ENCODE results near the gene PTGR3. TPM values are rescaled to one million over a fixed set of nuclear protein-coding genes. Genes with fewer than 3 reads are reported as not detected.
A peak's percentile ranks its signal among the peaks of the same experiment; 100 is the strongest.

Gene PTGR3
- total and polyA plus RNA-seq, 4 donors = 6.8 to 18.7 (median 11.4) TPM

- no peak for TF ChIP-seq GABPA (IDR thresholded peaks at IDR 0.05 in 1 of 2, conservative IDR thresholded peaks at IDR 0.05 in 1 of 2)
Measured at GRCh38 chr18:75249175-75249518, 40.2 kb upstream of the PTGR3 start (continued).

- peaks cover 10 to 59% (median 40%) of the 10 kb centered on the region in 4 donors for H3K4me1 ChIP-seq (ENCODE audit: control insufficient read depth in 4 of 4, insufficient read depth in 4 of 4, low read length in 3 of 4)
Measured at GRCh38 chr18:75248426-75249174, 39.7 kb upstream of the PTGR3 start.

GRCh38 chr18:75247611-75248421 is 38.9 kb upstream of the PTGR3 start:
- H3K27ac ChIP-seq (ENCODE audit: low read depth in 1 of 2, low read length in 2 of 2) = peak overlapping the region; percentile 81 to 84
- H3K36me3 ChIP-seq (ENCODE audit: control insufficient read depth in 4 of 4, insufficient read depth in 3 of 4, low read depth in 1 of 4, low read length in 3 of 4) = no peaks in the 10 kb centered on the region
- H3K27me3 ChIP-seq (ENCODE audit: control insufficient read depth in 4 of 4, insufficient read depth in 4 of 4, low read length in 3 of 4) = no peaks in the 10 kb centered on the region
- peaks cover 7 to 51% (median 32%) of the 10 kb centered on the region in 4 donors for H3K4me1 ChIP-seq (ENCODE audit: control insufficient read depth in 4 of 4, insufficient read depth in 4 of 4, low read length in 3 of 4)
- no peak for DNase-seq (ENCODE audit: low spot score)
- peak overlapping the region; percentile 77 to 85 for H3K9ac ChIP-seq (ENCODE audit: low read depth in 1 of 2, low read length in 2 of 2)
- H3K4me3 ChIP-seq (ENCODE audit: low read depth in 1 of 3, low read length in 3 of 3) = peak overlapping the region; percentile 44 to 49 (median 45)
- 23% methylated on average over 8 of the region's 8 CpGs for WGBS
- no peaks in the 10 kb centered on the region for H3K9me3 ChIP-seq (ENCODE audit: control insufficient read depth in 4 of 4, low read length in 3 of 4)
- peak in 1 of 2 donors; percentile 13 for TF ChIP-seq JUND (IDR thresholded peaks at IDR 0.05)
- TF ChIP-seq CTCF (IDR thresholded peaks at IDR 0.05; ENCODE audit: low read depth, low read length, missing input control) = no peak
- no peak for TF ChIP-seq FOXA2 (IDR thresholded peaks at IDR 0.05)
- peak; percentile 24 for TF ChIP-seq TAF1 (conservative IDR thresholded peaks at IDR 0.05)
- TF ChIP-seq HNF4A (conservative IDR thresholded peaks at IDR 0.05) = no peak
- TF ChIP-seq ATF3 (IDR thresholded peaks at IDR 0.05) = no peak
- TF ChIP-seq, protein P1, sequence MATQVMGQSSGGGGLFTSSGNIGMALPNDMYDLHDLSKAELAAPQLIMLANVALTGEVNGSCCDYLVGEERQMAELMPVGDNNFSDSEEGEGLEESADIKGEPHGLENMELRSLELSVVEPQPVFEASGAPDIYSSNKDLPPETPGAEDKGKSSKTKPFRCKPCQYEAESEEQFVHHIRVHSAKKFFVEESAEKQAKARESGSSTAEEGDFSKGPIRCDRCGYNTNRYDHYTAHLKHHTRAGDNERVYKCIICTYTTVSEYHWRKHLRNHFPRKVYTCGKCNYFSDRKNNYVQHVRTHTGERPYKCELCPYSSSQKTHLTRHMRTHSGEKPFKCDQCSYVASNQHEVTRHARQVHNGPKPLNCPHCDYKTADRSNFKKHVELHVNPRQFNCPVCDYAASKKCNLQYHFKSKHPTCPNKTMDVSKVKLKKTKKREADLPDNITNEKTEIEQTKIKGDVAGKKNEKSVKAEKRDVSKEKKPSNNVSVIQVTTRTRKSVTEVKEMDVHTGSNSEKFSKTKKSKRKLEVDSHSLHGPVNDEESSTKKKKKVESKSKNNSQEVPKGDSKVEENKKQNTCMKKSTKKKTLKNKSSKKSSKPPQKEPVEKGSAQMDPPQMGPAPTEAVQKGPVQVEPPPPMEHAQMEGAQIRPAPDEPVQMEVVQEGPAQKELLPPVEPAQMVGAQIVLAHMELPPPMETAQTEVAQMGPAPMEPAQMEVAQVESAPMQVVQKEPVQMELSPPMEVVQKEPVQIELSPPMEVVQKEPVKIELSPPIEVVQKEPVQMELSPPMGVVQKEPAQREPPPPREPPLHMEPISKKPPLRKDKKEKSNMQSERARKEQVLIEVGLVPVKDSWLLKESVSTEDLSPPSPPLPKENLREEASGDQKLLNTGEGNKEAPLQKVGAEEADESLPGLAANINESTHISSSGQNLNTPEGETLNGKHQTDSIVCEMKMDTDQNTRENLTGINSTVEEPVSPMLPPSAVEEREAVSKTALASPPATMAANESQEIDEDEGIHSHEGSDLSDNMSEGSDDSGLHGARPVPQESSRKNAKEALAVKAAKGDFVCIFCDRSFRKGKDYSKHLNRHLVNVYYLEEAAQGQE (IDR thresholded peaks at IDR 0.05) = peak; percentile 36
- TF ChIP-seq, protein P2, sequence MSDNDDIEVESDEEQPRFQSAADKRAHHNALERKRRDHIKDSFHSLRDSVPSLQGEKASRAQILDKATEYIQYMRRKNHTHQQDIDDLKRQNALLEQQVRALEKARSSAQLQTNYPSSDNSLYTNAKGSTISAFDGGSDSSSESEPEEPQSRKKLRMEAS (IDR thresholded peaks at IDR 0.05) = peak; percentile 10
- no peak for TF ChIP-seq HNF4G (IDR thresholded peaks at IDR 0.05)
- TF ChIP-seq RXRA (IDR thresholded peaks at IDR 0.05) = peak in 1 of 2 donors; percentile 6
- no peak for TF ChIP-seq NR2F2 (IDR thresholded peaks at IDR 0.05)
- peak; percentile 48 for TF ChIP-seq YY1 (IDR thresholded peaks at IDR 0.05)
- no peak for TF ChIP-seq FOXA1 (IDR thresholded peaks at IDR 0.05)
- peak in 1 of 2 donors; percentile 35 for TF ChIP-seq GABPA (IDR thresholded peaks at IDR 0.05 in 1 of 2, conservative IDR thresholded peaks at IDR 0.05 in 1 of 2)

More at GRCh38 chr18:75248426-75249174, 39.7 kb upstream of the PTGR3 start:
- peak overlapping the region; percentile 77 to 85 for H3K9ac ChIP-seq (ENCODE audit: low read depth in 1 of 2, low read length in 2 of 2)
- no peaks in the 10 kb centered on the region for H3K36me3 ChIP-seq (ENCODE audit: control insufficient read depth in 4 of 4, insufficient read depth in 3 of 4, low read depth in 1 of 4, low read length in 3 of 4)
- no peaks in the 10 kb centered on the region for H3K27me3 ChIP-seq (ENCODE audit: control insufficient read depth in 4 of 4, insufficient read depth in 4 of 4, low read length in 3 of 4)
- 87% methylated on average over 20 of the region's 20 CpGs for WGBS
- no peak for TF ChIP-seq FOXA1 (IDR thresholded peaks at IDR 0.05)
- TF ChIP-seq, protein P1 (IDR thresholded peaks at IDR 0.05) = no peak
- TF ChIP-seq YY1 (IDR thresholded peaks at IDR 0.05) = no peak
- no peak for TF ChIP-seq RAD21 (IDR thresholded peaks at IDR 0.05)
- TF ChIP-seq, protein P2 (IDR thresholded peaks at IDR 0.05) = no peak
- TF ChIP-seq HNF4G (IDR thresholded peaks at IDR 0.05) = no peak
- TF ChIP-seq NR2F2 (IDR thresholded peaks at IDR 0.05) = no peak
- no peak for TF ChIP-seq SP1 (IDR thresholded peaks at IDR 0.05)
- no peak for DNase-seq (ENCODE audit: low spot score)
- peak overlapping the region; percentile 81 to 84 for H3K27ac ChIP-seq (ENCODE audit: low read depth in 1 of 2, low read length in 2 of 2)
- no peaks in the 10 kb centered on the region for H3K9me3 ChIP-seq (ENCODE audit: control insufficient read depth in 4 of 4, low read length in 3 of 4)
- H3K4me3 ChIP-seq (ENCODE audit: low read depth in 1 of 3, low read length in 3 of 3) = peak overlapping the region in 2 of 3 donors; percentile 44 to 45
